CD14-positive monocyte (primary cell): ENCODE data around the gene TP53TG5. TPM values are rescaled to one million over a fixed set of nuclear protein-coding genes. Genes with fewer than 3 reads are reported as not detected.

Source experiments
- DNase-seq, 3 donors: peaks; one replicate each; pipeline ENCODE4 v3.0.0-alpha.2; 2011 to 2022
- H2AFZ ChIP-seq: 2 replicates; pipeline ENCODE4 v1.6.0; 2012; ENCODE audit warnings: mild to moderate bottlenecking, low read depth, low read length, inconsistent platforms; ENCODE audit not compliant: insufficient read depth, poor library complexity, severe bottlenecking
- H3K27ac ChIP-seq, 2 donors: 1 replicate in 1 of 2; 2 replicates in 1 of 2; pipeline ENCODE4 v1.5.1; 2012 to 2013; ENCODE audit warnings: low read length in 2 of 2, control low read depth in 1 of 2, inconsistent platforms in 1 of 2, low read depth in 1 of 2, mild to moderate bottlenecking in 1 of 2
- H3K27me3 ChIP-seq, 2 donors: one replicate each; pipeline versions ENCODE4 v1.6.0 to v1.6.1; 2011 to 2013; ENCODE audit warnings: low read length in 2 of 2; ENCODE audit not compliant: control insufficient read depth in 2 of 2, insufficient read depth in 2 of 2
- H3K36me3 ChIP-seq, 2 donors: replicated peaks in 1 of 2; 1 replicate in 1 of 2; 2 replicates in 1 of 2; pipeline versions ENCODE4 v1.5.1 to v1.6.1; 2012 to 2013; ENCODE audit warnings: low read length in 2 of 2, control low read depth in 1 of 2, inconsistent platforms in 1 of 2, mild to moderate bottlenecking in 1 of 2; ENCODE audit not compliant: insufficient read depth in 2 of 2, control insufficient read depth in 1 of 2
- H3K4me1 ChIP-seq, 2 donors: 1 replicate in 1 of 2; 2 replicates in 1 of 2; pipeline versions ENCODE4 v1.5.1 to v1.6.1; 2012 to 2013; ENCODE audit warnings: low read length in 2 of 2, control low read depth in 1 of 2, inconsistent platforms in 1 of 2, mild to moderate bottlenecking in 1 of 2, moderate library complexity in 1 of 2; ENCODE audit not compliant: insufficient read depth in 2 of 2, control insufficient read depth in 1 of 2
- H3K4me2 ChIP-seq: replicated peaks from 2 replicates; pipeline ENCODE3; 2012; ENCODE audit warnings: low read length, moderate library complexity, mild to moderate bottlenecking; ENCODE audit not compliant: poor library complexity, severe bottlenecking; ENCODE audit errors: extremely low read depth
- H3K4me3 ChIP-seq, 3 experiments: fragments of 200-600 bp in 1 of 3; sonication (generic) in 1 of 3; replicated peaks in 1 of 3; 1 replicate in 2 of 3; 2 replicates in 1 of 3; pipeline ENCODE4 v1.5.1; 2011 to 2013; ENCODE audit warnings: low read length in 3 of 3, mild to moderate bottlenecking in 3 of 3, control low read depth in 2 of 3, low read depth in 2 of 3, inconsistent platforms in 1 of 3, moderate library complexity in 1 of 3
- H3K79me2 ChIP-seq: 2 replicates; pipeline ENCODE4 v1.6.0; 2012; ENCODE audit warnings: mild to moderate bottlenecking, control low read depth, inconsistent platforms, low read length, moderate library complexity; ENCODE audit not compliant: insufficient read depth
- H3K9ac ChIP-seq: 2 replicates; pipeline ENCODE4 v1.6.0; 2017; ENCODE audit warnings: low read length, mild to moderate bottlenecking; ENCODE audit not compliant: insufficient read depth, poor library complexity, severe bottlenecking
- H3K9me3 ChIP-seq, 2 donors: replicated peaks in 1 of 2; 1 replicate in 1 of 2; 2 replicates in 1 of 2; pipeline versions ENCODE4 v1.5.1 to v1.6.1; 2012 to 2013; ENCODE audit warnings: low read length in 2 of 2, control low read depth in 1 of 2; ENCODE audit not compliant: control insufficient read depth in 1 of 2, insufficient read depth in 1 of 2
- H4K20me1 ChIP-seq: 2 replicates; pipeline ENCODE4 v1.6.0; 2012; ENCODE audit warnings: mild to moderate bottlenecking, low read length, control low read depth, moderate library complexity; ENCODE audit not compliant: insufficient read depth
- H3K27ac Mint-ChIP-seq, 7 donors: one replicate each; pipeline ENCODE4 v1.8.0; 2020; ENCODE audit warnings: mild to moderate bottlenecking in 7 of 7, mixed read lengths in 7 of 7, moderate library complexity in 6 of 7, inconsistent platforms in 2 of 7
- H3K27me3 Mint-ChIP-seq, 3 donors: one replicate each; pipeline ENCODE4 v1.8.0; 2021 to 2022; ENCODE audit warnings: low read depth in 3 of 3, mild to moderate bottlenecking in 3 of 3, mixed read lengths in 3 of 3, moderate library complexity in 3 of 3, inconsistent platforms in 1 of 3
- H3K36me3 Mint-ChIP-seq, 2 donors: one replicate each; pipeline ENCODE4 v1.8.0; 2020; ENCODE audit warnings: mixed read lengths in 2 of 2, inconsistent platforms in 1 of 2, mild to moderate bottlenecking in 1 of 2
- H3K4me1 Mint-ChIP-seq: one replicate; pipeline ENCODE4 v1.8.0; 2020; ENCODE audit warnings: mild to moderate bottlenecking, mixed read lengths
- H3K4me3 Mint-ChIP-seq, 2 donors: one replicate each; pipeline ENCODE4 v1.8.0; 2020; ENCODE audit warnings: mild to moderate bottlenecking in 2 of 2, mixed read lengths in 2 of 2, moderate library complexity in 1 of 2
- H3K9me3 Mint-ChIP-seq, 7 donors: one replicate each; pipeline ENCODE4 v1.8.0; 2020 to 2022; ENCODE audit warnings: mixed read lengths in 7 of 7, mild to moderate bottlenecking in 6 of 7, moderate library complexity in 6 of 7, inconsistent platforms in 2 of 7
- CTCF ChIP-seq: fragments of 200-600 bp; IDR thresholded peaks from one replicate; pipeline ENCODE4 v1.8.0; 2022; ENCODE audit warnings: antibody characterized with exemption, mild to moderate bottlenecking
- WGBS: methylation state at CpG from one replicate; pipeline ENCODE4 v1.1.5; 2013; ENCODE audit warnings: missing lambda C conversion rate; ENCODE audit not compliant: insufficient coverage; 5-methylcytosine and 5-hydroxymethylcytosine counted together
- intact Hi-C, 2 donors: fragments of 100-400 bp; cut with micrococcal nuclease; formaldehyde crosslinking; loops; one replicate each; pipeline versions ENCODE4 v1.15.0 to v1.15.1; 2023
- polyA plus RNA-seq, 3 donors: library from polyadenylated mRNA; depleted of rRNA in 1 of 3; unstranded in 2 of 3; stranded (reverse) in 1 of 3; fragments of 300-500 nt in 2 of 3; fragments of >200 nt in 1 of 3; fragmentation: Illumina TruSeq in 2 of 3; gene quantifications; 1 replicate in 2 of 3; 2 replicates in 1 of 3; pipeline ENCODE4 v1.2.3, GENCODE V29; 2012 to 2021

Gene TP53TG5
- polyA plus RNA-seq, 3 donors: 0.11 TPM; not detected in 2

GRCh38 chr20:45347297-45347935 lies 30.7 kb downstream of the TP53TG5 start:
- H3K4me3 ChIP-seq: peak overlapping the region; percentile 55 to 76 (median 61)
- H3K4me2 ChIP-seq: peak overlapping the region; percentile 90
- peaks cover 29 to 51% of the 10 kb centered on the region in 2 donors for H3K4me1 ChIP-seq
- no peaks in the 10 kb centered on the region for H4K20me1 ChIP-seq
- H3K79me2 ChIP-seq: peaks cover 8% of the 10 kb centered on the region
- Mint-ChIP-seq H3K9me3 (peaks cover 0 to 3% (median 0%) of the 10 kb centered on the region in 7 donors), H3K27me3 (peaks cover 10 to 26% (median 18%) of the 10 kb centered on the region in 3 donors), H3K27ac (peak overlapping the region in 5 of 7 donors; percentile 54 to 79 (median 71)), H3K4me3 (peak overlapping the region; percentile 85 to 88), H3K36me3 (peaks cover 0 to 12% of the 10 kb centered on the region in 2 donors), H3K4me1 (peaks cover 50% of the 10 kb centered on the region)
- intact Hi-C loops: no loop called here
- peak overlapping the region; percentile 67 for H3K9ac ChIP-seq
- peaks cover 0 to 9% of the 10 kb centered on the region in 2 donors for H3K27me3 ChIP-seq
- H3K27ac ChIP-seq: peak overlapping the region in 1 of 2 donors; percentile 60
- no peak for DNase-seq
- H3K9me3 ChIP-seq: no peaks in the 10 kb centered on the region
- no peak for TF ChIP-seq CTCF
- H2AFZ ChIP-seq: peak overlapping the region; percentile 85
- 0% methylated on average over 1 of the region's 10 CpGs for WGBS
- no peaks in the 10 kb centered on the region for H3K36me3 ChIP-seq

DNA sequence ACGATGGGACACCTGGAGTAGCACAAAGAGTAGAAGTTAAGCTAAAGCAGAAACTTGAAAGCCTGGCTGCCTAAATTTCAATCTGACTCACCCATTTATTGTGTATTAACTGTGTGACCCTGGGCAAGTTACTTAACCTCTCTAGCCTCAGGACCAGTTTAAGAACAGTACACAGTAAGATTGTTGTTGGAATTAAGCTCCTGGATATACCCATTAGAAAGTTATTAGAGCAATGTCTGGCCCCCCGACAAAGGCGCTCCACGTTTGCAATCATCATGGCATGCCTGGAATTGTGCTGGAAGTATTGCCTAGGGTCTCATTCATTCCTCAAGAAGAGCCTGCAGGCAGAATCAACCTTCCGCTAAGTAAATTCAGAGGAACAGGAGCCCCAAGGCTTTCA lies 31.3 kb downstream of the TP53TG5 start:
- Histone ChIP-seq H3K36me3 (no peaks in the 10 kb centered on the region), H3K4me2 (peak overlapping the region; percentile 90), H4K20me1 (no peaks in the 10 kb centered on the region), H3K27me3 (peaks cover 0 to 9% of the 10 kb centered on the region in 2 donors), H3K27ac (no peak overlapping the region), H2AFZ (no peak overlapping the region), H3K4me3 (peak overlapping the region in 1 of 3 experiments; percentile 76), H3K9me3 (no peaks in the 10 kb centered on the region), H3K9ac (no peak overlapping the region), H3K79me2 (peaks cover 8% of the 10 kb centered on the region), H3K4me1 (peaks cover 29 to 51% of the 10 kb centered on the region in 2 donors)
- no peak for DNase-seq
- no peak for TF ChIP-seq CTCF
- peaks cover 0 to 12% of the 10 kb centered on the region in 2 donors for H3K36me3 Mint-ChIP-seq
- peak overlapping the region in 1 of 7 donors; percentile 22 for H3K27ac Mint-ChIP-seq
- peaks cover 10 to 26% (median 18%) of the 10 kb centered on the region in 3 donors for H3K27me3 Mint-ChIP-seq
- intact Hi-C loops: no loop called here
- H3K4me1 Mint-ChIP-seq: peaks cover 50% of the 10 kb centered on the region
- H3K4me3 Mint-ChIP-seq: peak overlapping the region; percentile 85 to 88
- H3K9me3 Mint-ChIP-seq: peaks cover 0 to 3% (median 0%) of the 10 kb centered on the region in 7 donors
- 100% methylated on average over 2 of the region's 5 CpGs for WGBS
